Measurements from ENCODE around the gene C1QA.

DNA sequence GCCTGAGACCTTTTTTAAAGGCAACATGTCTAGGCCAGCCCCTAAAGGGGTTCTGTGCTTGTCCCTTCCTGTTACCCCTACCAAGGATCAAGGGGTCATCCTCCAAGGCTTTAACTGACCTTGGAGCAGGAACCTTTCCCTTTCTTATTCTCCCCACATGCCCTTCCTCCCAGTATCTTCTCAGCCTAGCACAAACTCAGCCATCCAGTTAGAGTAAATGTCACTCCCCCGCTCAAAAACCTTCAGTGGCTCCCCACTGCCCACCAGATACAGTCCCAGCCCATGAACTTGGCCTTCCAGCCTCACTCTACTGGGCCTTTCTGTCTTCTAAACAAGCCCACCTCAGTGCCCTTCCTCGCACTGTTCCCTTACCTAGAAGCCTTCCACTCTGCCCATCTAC, 25.5 kb downstream of the C1QA start:
- TF ChIP-seq, protein P1, sequence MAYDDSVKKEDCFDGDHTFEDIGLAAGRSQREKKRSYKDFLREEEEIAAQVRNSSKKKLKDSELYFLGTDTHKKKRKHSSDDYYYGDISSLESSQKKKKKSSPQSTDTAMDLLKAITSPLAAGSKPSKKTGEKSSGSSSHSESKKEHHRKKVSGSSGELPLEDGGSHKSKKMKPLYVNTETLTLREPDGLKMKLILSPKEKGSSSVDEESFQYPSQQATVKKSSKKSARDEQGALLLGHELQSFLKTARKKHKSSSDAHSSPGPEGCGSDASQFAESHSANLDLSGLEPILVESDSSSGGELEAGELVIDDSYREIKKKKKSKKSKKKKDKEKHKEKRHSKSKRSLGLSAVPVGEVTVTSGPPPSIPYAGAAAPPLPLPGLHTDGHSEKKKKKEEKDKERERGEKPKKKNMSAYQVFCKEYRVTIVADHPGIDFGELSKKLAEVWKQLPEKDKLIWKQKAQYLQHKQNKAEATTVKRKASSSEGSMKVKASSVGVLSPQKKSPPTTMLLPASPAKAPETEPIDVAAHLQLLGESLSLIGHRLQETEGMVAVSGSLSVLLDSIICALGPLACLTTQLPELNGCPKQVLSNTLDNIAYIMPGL (CRISPR knock-in tag; IDR thresholded peaks at IDR 0.05; ENCODE audit: borderline replicate concordance): no peak
- TF ChIP-seq KDM1A (IDR thresholded peaks at IDR 0.05; ENCODE audit: low read depth) (no peak), POLR2A (IDR thresholded peaks at IDR 0.05; ENCODE audit: low read length) (no peak), CEBPB (IDR thresholded peaks at IDR 0.05) (no peak), MYC (IDR thresholded peaks at IDR 0.05; ENCODE audit: borderline replicate concordance, low read length) (no peak), ESRRA (IDR thresholded peaks at IDR 0.05; ENCODE audit: borderline replicate concordance, low read length) (no peak), RAD21 (conservative IDR thresholded peaks at IDR 0.05 in 1 of 2, IDR thresholded peaks at IDR 0.05 in 1 of 2) (no peak), RCOR1 (IDR thresholded peaks at IDR 0.05; ENCODE audit: low read depth, low read length) (no peak), JUN (IDR thresholded peaks at IDR 0.05) (no peak)
- TF ChIP-seq, protein P2, sequence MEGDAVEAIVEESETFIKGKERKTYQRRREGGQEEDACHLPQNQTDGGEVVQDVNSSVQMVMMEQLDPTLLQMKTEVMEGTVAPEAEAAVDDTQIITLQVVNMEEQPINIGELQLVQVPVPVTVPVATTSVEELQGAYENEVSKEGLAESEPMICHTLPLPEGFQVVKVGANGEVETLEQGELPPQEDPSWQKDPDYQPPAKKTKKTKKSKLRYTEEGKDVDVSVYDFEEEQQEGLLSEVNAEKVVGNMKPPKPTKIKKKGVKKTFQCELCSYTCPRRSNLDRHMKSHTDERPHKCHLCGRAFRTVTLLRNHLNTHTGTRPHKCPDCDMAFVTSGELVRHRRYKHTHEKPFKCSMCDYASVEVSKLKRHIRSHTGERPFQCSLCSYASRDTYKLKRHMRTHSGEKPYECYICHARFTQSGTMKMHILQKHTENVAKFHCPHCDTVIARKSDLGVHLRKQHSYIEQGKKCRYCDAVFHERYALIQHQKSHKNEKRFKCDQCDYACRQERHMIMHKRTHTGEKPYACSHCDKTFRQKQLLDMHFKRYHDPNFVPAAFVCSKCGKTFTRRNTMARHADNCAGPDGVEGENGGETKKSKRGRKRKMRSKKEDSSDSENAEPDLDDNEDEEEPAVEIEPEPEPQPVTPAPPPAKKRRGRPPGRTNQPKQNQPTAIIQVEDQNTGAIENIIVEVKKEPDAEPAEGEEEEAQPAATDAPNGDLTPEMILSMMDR (IDR thresholded peaks at IDR 0.05): no peak
- TF ChIP-seq, protein P3, sequence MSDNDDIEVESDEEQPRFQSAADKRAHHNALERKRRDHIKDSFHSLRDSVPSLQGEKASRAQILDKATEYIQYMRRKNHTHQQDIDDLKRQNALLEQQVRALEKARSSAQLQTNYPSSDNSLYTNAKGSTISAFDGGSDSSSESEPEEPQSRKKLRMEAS (IDR thresholded peaks at IDR 0.05): no peak
